ENCODE results near the gene FBXL3.

FBXL3 gene

DNA sequence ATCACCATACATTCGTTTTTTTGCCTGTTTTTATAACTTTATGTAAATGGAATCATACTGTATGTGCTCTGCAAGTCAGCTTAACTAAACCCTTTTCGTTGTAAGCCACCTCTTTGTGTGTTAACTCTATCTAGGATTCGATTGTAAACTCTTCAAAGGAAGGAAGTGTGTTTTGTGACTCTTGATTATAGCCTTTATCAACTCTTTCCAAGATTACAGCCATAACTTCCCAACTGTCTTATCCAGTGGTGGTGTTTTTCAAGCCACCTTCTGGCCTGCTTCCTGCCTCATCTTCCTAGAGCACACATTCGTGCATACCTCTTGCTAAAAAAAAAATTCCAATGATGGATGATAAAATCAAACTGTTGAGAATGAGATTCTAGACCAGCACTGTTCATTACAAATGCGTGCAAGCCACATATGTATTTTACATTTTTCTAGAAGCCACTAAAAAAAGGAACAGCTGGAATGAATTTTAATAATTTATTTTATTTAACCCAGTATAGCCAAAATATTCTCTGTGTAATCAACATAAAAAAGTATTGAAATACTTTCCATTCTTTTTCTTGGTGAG is 12.0 kb upstream of the FBXL3 start:
- Histone ChIP-seq H3K9me3 (ENCODE audit: severe bottlenecking) (no peaks in the 10 kb centered on the region), H3K36me3 (ENCODE audit: low read depth) (no peaks in the 10 kb centered on the region), H3K4me3 (ENCODE audit: severe bottlenecking) (no peak overlapping the region), H3K27me3 (ENCODE audit: insufficient read depth, poor library complexity, severe bottlenecking) (no peaks in the 10 kb centered on the region), H3K4me1 (ENCODE audit: insufficient read depth, poor library complexity, severe bottlenecking) (no peaks in the 10 kb centered on the region), H3K27ac (ENCODE audit: poor library complexity, severe bottlenecking) (no peak overlapping the region)
- DNase-seq (ENCODE audit: low spot score) (no peak), ATAC-seq (ENCODE audit: low read depth) (no peak)
- TF ChIP-seq, protein P1, sequence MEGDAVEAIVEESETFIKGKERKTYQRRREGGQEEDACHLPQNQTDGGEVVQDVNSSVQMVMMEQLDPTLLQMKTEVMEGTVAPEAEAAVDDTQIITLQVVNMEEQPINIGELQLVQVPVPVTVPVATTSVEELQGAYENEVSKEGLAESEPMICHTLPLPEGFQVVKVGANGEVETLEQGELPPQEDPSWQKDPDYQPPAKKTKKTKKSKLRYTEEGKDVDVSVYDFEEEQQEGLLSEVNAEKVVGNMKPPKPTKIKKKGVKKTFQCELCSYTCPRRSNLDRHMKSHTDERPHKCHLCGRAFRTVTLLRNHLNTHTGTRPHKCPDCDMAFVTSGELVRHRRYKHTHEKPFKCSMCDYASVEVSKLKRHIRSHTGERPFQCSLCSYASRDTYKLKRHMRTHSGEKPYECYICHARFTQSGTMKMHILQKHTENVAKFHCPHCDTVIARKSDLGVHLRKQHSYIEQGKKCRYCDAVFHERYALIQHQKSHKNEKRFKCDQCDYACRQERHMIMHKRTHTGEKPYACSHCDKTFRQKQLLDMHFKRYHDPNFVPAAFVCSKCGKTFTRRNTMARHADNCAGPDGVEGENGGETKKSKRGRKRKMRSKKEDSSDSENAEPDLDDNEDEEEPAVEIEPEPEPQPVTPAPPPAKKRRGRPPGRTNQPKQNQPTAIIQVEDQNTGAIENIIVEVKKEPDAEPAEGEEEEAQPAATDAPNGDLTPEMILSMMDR (IDR thresholded peaks at IDR 0.05; ENCODE audit: poor library complexity, severe bottlenecking): no peak

DNA sequence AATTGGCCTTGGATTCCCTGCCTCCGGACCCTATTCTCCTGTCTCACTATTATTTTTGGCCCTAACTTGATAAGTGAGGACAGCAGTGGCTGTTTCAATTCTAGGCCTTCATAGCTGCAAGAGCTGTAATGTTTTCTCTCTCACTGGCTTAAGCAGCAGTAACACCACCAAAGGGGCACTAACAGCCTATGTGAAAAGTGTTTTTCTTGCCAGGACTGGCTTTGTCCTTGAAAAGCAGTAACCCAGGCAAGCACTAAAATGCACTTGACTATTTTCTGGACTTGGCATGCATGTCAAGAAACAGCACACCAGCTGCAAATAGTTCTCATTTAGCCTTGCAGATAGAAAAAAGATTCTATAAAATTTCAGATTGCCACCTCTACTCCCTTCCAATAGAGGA is 9.3 kb upstream of the FBXL3 start:
- Histone ChIP-seq H3K27me3 (ENCODE audit: insufficient read depth, poor library complexity, severe bottlenecking) (no peaks in the 10 kb centered on the region), H3K27ac (ENCODE audit: poor library complexity, severe bottlenecking) (no peak overlapping the region), H3K4me1 (ENCODE audit: insufficient read depth, poor library complexity, severe bottlenecking) (no peaks in the 10 kb centered on the region), H3K4me3 (ENCODE audit: severe bottlenecking) (no peak overlapping the region), H3K36me3 (ENCODE audit: low read depth) (no peaks in the 10 kb centered on the region), H3K9me3 (ENCODE audit: severe bottlenecking) (no peaks in the 10 kb centered on the region)
- no peak for DNase-seq (ENCODE audit: low spot score)
- TF ChIP-seq, protein P1 (IDR thresholded peaks at IDR 0.05; ENCODE audit: poor library complexity, severe bottlenecking): no peak
- ATAC-seq (ENCODE audit: low read depth): no peak

DNA sequence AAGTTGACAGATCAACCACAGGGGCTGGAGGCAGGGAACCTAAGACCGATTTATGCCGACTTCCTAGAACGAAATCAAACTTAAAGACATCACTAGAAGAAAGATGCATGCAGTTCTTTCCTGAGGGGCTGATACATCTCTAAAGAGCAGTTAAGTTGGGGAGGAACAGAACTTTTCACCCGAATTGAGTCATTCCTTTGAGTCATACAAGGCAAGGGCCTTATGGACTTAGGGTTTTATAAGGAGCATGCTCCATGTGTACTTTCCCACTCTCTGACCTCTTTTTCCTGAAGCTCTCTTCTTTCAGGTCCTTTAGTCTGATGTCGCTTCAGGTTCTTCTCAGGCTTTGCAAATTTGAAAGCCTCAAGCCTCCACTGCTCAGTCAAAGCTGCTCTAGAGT is 7.9 kb upstream of the FBXL3 start:
- H3K27me3 ChIP-seq (ENCODE audit: insufficient read depth, poor library complexity, severe bottlenecking): no peaks in the 10 kb centered on the region
- H3K4me3 ChIP-seq (ENCODE audit: severe bottlenecking): no peak overlapping the region
- TF ChIP-seq, protein P1 (IDR thresholded peaks at IDR 0.05; ENCODE audit: poor library complexity, severe bottlenecking): no peak
- H3K9me3 ChIP-seq (ENCODE audit: severe bottlenecking): no peaks in the 10 kb centered on the region
- no peak for DNase-seq (ENCODE audit: low spot score)
- no peaks in the 10 kb centered on the region for H3K4me1 ChIP-seq (ENCODE audit: insufficient read depth, poor library complexity, severe bottlenecking)
- ATAC-seq (ENCODE audit: low read depth): peak; percentile 50; the same call in 1 of the 3 replicates
- no peaks in the 10 kb centered on the region for H3K36me3 ChIP-seq (ENCODE audit: low read depth)
- no peak overlapping the region for H3K27ac ChIP-seq (ENCODE audit: poor library complexity, severe bottlenecking)

DNA sequence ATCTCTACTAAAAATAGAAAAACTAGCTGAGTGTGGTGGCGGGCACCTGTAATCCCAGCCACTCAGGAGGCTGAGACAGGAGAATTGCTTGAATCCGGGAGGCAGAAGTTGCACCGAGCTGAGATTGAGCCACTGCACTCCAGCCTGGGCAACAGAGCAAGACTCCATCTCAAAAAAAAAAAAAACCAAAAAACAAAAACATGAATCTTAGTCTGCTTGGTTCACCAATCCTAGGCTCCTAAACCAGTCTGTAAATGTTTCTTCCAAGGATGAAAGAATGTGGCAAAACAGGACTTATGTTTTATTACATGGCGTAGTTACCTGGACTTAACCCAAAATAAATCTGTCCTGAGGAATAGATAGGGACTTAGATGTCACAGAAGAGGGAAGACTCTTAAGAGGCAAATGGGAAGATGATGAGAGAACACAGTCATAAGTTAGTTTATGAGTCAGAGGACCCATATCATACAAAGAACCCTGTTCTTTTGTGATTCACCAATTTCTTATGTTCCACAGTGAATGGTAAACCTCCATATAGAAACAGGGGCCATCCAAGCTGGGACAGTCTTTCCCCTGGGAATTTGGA is 6.9 kb upstream of the FBXL3 start:
- Histone ChIP-seq H3K4me1 (ENCODE audit: insufficient read depth, poor library complexity, severe bottlenecking) (no peaks in the 10 kb centered on the region), H3K9me3 (ENCODE audit: severe bottlenecking) (no peaks in the 10 kb centered on the region), H3K4me3 (ENCODE audit: severe bottlenecking) (no peak overlapping the region), H3K27me3 (ENCODE audit: insufficient read depth, poor library complexity, severe bottlenecking) (no peaks in the 10 kb centered on the region), H3K36me3 (ENCODE audit: low read depth) (no peaks in the 10 kb centered on the region), H3K27ac (ENCODE audit: poor library complexity, severe bottlenecking) (no peak overlapping the region)
- no peak for DNase-seq (ENCODE audit: low spot score)
- TF ChIP-seq, protein P1 (IDR thresholded peaks at IDR 0.05; ENCODE audit: poor library complexity, severe bottlenecking): no peak
- ATAC-seq (ENCODE audit: low read depth): no peak

DNA sequence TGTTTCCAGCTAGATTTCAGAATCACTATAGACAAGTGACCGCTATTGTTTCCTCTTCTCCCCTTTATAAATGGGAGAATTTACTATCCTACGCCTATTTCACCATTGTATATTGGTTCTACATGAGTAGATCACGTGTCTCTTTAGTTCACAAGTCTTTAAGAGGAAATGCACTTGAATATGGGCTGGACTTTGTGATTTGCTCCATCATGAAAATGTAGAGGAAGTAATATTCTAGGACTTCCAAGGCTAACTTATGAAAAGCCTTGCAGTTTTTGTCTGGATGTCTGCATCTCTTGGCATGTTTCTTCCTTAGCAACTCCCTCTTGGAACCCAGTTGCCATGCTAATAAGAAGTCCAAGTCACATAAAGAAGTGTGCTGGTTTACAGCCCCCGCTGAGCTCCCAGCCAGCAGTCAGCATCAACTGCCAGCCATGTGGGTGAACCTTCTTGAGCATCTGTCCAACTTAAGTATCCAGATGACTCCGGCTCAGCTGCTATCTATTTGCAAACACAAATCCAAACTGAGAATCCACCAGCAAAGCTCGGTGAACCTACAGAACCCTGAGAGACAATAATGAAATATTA is 4.8 kb upstream of the FBXL3 start:
- H3K4me3 ChIP-seq (ENCODE audit: severe bottlenecking): no peak overlapping the region
- peaks cover 10% of the 10 kb centered on the region for H3K4me1 ChIP-seq (ENCODE audit: insufficient read depth, poor library complexity, severe bottlenecking)
- H3K27ac ChIP-seq (ENCODE audit: poor library complexity, severe bottlenecking): no peak overlapping the region
- TF ChIP-seq, protein P1 (IDR thresholded peaks at IDR 0.05; ENCODE audit: poor library complexity, severe bottlenecking): no peak
- H3K27me3 ChIP-seq (ENCODE audit: insufficient read depth, poor library complexity, severe bottlenecking): no peaks in the 10 kb centered on the region
- H3K36me3 ChIP-seq (ENCODE audit: low read depth): no peaks in the 10 kb centered on the region
- ATAC-seq (ENCODE audit: low read depth): no peak
- no peak for DNase-seq (ENCODE audit: low spot score)
- no peaks in the 10 kb centered on the region for H3K9me3 ChIP-seq (ENCODE audit: severe bottlenecking)
